OCI-LY1 (cell line): ENCODE results near the gene PTPRE.

Experiments used
- EZH2 ChIP-seq: fragments of 200-600 bp; sonication (generic), shearing (Covaris generic); IDR thresholded peaks from 2 replicates; pipeline ENCODE4 v1.8.0; 2017; ENCODE audit warnings: borderline replicate concordance, mixed run types, mild to moderate bottlenecking, antibody characterized with exemption, low read length, moderate library complexity, mixed read lengths
- TF ChIP-seq, protein P1 (sequence below): fragments of 200-600 bp; sonication (generic), shearing (Covaris generic); IDR thresholded peaks from 2 replicates; pipeline ENCODE4 v1.5.1; 2017; ENCODE audit warnings: mild to moderate bottlenecking, antibody characterized with exemption, low read length, moderate library complexity, mixed read lengths

DNA sequence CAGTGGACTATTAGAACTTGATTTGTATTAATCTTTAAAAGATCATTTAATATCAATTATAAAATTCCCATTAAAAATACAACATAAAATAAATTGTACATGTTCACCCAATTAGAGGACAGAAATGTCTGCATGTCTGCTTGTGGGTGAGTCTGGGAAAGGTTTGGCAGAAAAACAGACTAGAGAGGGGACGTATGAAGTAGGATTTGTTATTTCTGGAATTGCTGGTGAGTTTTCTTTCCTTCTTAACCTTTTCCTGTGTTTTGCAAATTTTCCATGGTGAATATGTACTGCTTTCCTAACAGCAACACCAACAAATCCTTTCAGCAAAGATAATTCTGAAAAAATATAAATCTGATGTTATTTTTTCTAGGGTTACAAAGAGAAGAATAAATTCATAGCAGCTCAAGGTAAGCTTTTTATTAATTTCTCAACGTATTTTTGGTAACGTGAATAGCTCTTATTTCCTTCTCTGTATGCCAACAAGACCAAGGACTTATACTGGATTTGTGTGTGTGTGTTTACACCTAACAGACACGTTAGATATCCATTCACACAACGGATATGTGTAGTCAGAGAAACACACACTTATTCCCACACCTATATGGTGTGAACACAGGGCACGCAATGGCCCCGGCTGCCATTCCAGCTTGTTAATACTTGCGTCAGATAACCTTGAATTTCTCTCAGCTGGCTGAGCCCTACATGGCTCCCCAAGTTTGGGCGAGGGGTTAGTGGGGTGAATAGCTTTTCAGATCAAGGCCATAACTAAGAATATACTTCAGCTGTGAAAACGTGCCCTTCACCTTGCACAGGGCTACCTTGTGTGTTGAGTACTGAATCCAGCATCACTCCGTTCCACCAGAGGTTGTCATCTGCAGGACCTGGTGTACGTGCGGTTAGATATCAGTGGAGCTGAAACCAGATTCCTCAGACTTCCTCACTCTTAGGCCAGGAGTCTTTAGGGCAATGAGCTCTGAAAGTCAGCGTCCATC is 154.7 kb downstream of the PTPRE start:
- TF ChIP-seq, protein P1, sequence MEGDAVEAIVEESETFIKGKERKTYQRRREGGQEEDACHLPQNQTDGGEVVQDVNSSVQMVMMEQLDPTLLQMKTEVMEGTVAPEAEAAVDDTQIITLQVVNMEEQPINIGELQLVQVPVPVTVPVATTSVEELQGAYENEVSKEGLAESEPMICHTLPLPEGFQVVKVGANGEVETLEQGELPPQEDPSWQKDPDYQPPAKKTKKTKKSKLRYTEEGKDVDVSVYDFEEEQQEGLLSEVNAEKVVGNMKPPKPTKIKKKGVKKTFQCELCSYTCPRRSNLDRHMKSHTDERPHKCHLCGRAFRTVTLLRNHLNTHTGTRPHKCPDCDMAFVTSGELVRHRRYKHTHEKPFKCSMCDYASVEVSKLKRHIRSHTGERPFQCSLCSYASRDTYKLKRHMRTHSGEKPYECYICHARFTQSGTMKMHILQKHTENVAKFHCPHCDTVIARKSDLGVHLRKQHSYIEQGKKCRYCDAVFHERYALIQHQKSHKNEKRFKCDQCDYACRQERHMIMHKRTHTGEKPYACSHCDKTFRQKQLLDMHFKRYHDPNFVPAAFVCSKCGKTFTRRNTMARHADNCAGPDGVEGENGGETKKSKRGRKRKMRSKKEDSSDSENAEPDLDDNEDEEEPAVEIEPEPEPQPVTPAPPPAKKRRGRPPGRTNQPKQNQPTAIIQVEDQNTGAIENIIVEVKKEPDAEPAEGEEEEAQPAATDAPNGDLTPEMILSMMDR: no peak
- TF ChIP-seq EZH2: no peak
